Uterus (tissue), 4 donors: ENCODE measurements around the gene RPL27A. TPM values are rescaled to one million over a fixed set of nuclear protein-coding genes. Genes with fewer than 3 reads are reported as not detected.

Experiments
- DNase-seq, 2 donors: peaks; one replicate each; pipeline ENCODE4 v3.0.0-alpha.2; 2019 to 2020
- H3K27ac ChIP-seq, 2 donors: fragments of 200-600 bp; sonication (generic); 1 replicate in 1 of 2; 2 replicates in 1 of 2; pipeline ENCODE4 v1.5.1; 2016 to 2018
- H3K27me3 ChIP-seq, 2 donors: fragments of 200-600 bp; sonication (generic); one replicate each; pipeline ENCODE4 v1.5.1; 2018 to 2019; ENCODE audit warnings: control low read depth in 1 of 2
- H3K36me3 ChIP-seq, 2 donors: fragments of 200-600 bp; sonication (generic); one replicate each; pipeline ENCODE4 v1.5.1; 2019; ENCODE audit warnings: control low read depth in 1 of 2
- H3K4me1 ChIP-seq, 2 donors: fragments of 200-600 bp; sonication (generic); one replicate each; pipeline ENCODE4 v1.5.1; 2018 to 2019; ENCODE audit warnings: control low read depth in 1 of 2
- H3K4me3 ChIP-seq, 2 donors: fragments of 200-600 bp; sonication (generic); 1 replicate in 1 of 2; 2 replicates in 1 of 2; pipeline ENCODE4 v1.5.1; 2018 to 2019; ENCODE audit warnings: mild to moderate bottlenecking in 1 of 2
- H3K9me3 ChIP-seq, 2 donors: fragments of 200-600 bp; sonication (generic); one replicate each; pipeline ENCODE4 v1.5.1; 2019; ENCODE audit warnings: control low read depth in 1 of 2
- POLR2A ChIP-seq, 2 donors: fragments of 450-650 bp; IDR thresholded peaks; one replicate each; pipeline ENCODE4 v1.6.1; 2016; ENCODE audit warnings: antibody characterized with exemption in 2 of 2, mild to moderate bottlenecking in 1 of 2, moderate library complexity in 1 of 2
- intact Hi-C: fragments of 100-400 bp; cut with DNase I; formaldehyde crosslinking; loops from one replicate; pipeline ENCODE4 v1.15.1; 2023; ENCODE audit warnings: low total_unique reads
- total RNA-seq, 4 donors: library from RNA; depleted of rRNA in 3 of 4; stranded (reverse); fragments of >200 nt in 3 of 4; gene quantifications; one replicate each; pipeline versions ENCODE4 v1.1.0 to v1.2.4, GENCODE V29; 2014 to 2023
- TF ChIP-seq, protein P1 (sequence below), 4 experiments: fragments of 200-600 bp in 2 of 4; fragments of 450-650 bp in 2 of 4; sonication (generic) in 2 of 4; IDR thresholded peaks; one replicate each; pipeline ENCODE4 v1.5.1; 2016 to 2019; ENCODE audit warnings: antibody characterized with exemption in 4 of 4, mild to moderate bottlenecking in 2 of 4, moderate library complexity in 1 of 4
- donor health status: DM: yes; HTN: yes; CAD: no.

Gene RPL27A
- total RNA-seq, 4 donors from 2014 or later, result 505 to 3,151 (median 1,895) TPM

DNA sequence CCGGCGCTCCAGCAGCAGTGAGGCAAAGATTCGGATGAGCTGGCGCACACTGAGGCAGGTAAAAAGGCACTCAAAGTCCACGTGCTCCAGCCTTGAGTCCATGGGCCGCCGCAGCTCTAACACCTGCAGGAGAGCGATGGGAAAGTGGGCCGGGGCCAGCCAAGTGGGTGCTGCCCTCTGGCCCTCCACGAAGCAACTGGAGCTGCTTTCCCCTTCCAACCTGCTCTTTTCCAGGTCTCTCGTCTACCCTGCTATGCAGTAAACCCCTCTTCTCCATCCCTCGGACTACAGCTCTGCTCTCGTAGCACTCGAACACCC is 20.0 kb downstream of the RPL27A start:
- peaks cover 6 to 14% of the 10 kb centered on the region in 2 donors for H3K4me1 ChIP-seq
- no peak for DNase-seq
- no peaks in the 10 kb centered on the region for H3K9me3 ChIP-seq
- H3K4me3 ChIP-seq, result no peak overlapping the region
- intact Hi-C loops, result loop anchor here (10.0 kb wide), 1 partner anchor 102 kb away; no protein-coding TSS in a partner anchor
- no peaks in the 10 kb centered on the region for H3K36me3 ChIP-seq
- H3K27ac ChIP-seq, result peak overlapping the region; percentile 94 to 99
- no peaks in the 10 kb centered on the region for H3K27me3 ChIP-seq
- TF ChIP-seq, protein P1, sequence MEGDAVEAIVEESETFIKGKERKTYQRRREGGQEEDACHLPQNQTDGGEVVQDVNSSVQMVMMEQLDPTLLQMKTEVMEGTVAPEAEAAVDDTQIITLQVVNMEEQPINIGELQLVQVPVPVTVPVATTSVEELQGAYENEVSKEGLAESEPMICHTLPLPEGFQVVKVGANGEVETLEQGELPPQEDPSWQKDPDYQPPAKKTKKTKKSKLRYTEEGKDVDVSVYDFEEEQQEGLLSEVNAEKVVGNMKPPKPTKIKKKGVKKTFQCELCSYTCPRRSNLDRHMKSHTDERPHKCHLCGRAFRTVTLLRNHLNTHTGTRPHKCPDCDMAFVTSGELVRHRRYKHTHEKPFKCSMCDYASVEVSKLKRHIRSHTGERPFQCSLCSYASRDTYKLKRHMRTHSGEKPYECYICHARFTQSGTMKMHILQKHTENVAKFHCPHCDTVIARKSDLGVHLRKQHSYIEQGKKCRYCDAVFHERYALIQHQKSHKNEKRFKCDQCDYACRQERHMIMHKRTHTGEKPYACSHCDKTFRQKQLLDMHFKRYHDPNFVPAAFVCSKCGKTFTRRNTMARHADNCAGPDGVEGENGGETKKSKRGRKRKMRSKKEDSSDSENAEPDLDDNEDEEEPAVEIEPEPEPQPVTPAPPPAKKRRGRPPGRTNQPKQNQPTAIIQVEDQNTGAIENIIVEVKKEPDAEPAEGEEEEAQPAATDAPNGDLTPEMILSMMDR (IDR thresholded peaks at IDR 0.05), result no peak

DNA sequence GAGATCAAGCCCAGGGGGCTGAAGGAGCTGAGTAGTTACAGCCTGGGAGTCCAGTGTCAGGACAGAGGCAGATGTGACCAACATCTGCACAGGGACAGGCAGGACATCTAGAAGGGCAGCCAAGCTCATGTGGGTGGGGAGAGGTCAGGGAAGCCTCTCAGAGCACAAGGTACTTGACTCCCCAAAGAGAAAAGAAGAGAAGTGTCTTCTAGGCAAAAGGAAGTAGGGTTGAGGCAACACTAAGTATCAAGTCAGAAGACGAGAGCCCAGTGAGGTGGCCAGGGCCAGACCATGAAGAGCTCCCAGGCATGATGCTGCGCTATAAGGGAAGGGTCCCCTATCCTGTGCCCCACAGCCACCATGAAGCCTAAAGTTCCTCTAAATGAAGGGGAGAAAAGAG is 21.5 kb downstream of the RPL27A start:
- TF ChIP-seq, protein P1 (IDR thresholded peaks at IDR 0.05), result no peak
- no peak for TF ChIP-seq POLR2A (IDR thresholded peaks at IDR 0.05)
- H3K4me3 ChIP-seq, result no peak overlapping the region
- H3K36me3 ChIP-seq, result no peaks in the 10 kb centered on the region
- peaks cover 12 to 25% of the 10 kb centered on the region in 2 donors for H3K4me1 ChIP-seq
- intact Hi-C loops, result loop anchor here (10.0 kb wide), 1 partner anchor 101 kb away; no protein-coding TSS in a partner anchor
- H3K9me3 ChIP-seq, result no peaks in the 10 kb centered on the region
- H3K27me3 ChIP-seq, result no peaks in the 10 kb centered on the region
- DNase-seq, result no peak
- H3K27ac ChIP-seq, result peak overlapping the region; percentile 94 to 99

DNA sequence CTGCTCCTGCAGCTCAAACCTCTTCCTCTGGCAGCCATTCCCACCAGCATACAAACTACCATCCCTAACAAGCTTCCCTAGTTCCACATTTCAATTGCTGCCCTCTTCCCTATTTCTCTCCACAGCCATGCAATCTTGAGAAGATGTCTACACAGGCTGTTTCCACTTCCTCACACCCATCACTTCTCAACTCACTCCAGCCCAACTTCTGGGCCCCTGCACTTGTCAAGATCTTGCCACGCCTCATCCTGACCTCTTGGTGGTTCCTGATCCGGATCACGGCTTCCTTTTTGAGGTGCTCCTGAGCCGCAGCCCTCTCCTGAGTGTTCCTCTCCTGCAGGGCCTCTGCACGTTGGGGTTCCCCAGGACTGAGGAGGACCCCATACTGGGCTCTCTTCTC is 22.6 kb downstream of the RPL27A start:
- Histone ChIP-seq H3K4me3 (no peak overlapping the region), H3K4me1 (peaks cover 12 to 25% of the 10 kb centered on the region in 2 donors), H3K9me3 (no peaks in the 10 kb centered on the region), H3K36me3 (no peaks in the 10 kb centered on the region), H3K27ac (peak overlapping the region; percentile 94 to 99), H3K27me3 (no peaks in the 10 kb centered on the region)
- TF ChIP-seq, protein P1 (IDR thresholded peaks at IDR 0.05), result no peak
- no peak for TF ChIP-seq POLR2A (IDR thresholded peaks at IDR 0.05)
- intact Hi-C loops, result loop anchor here (10.0 kb wide), 1 partner anchor 100 kb away; no protein-coding TSS in a partner anchor
- DNase-seq, result no peak

DNA sequence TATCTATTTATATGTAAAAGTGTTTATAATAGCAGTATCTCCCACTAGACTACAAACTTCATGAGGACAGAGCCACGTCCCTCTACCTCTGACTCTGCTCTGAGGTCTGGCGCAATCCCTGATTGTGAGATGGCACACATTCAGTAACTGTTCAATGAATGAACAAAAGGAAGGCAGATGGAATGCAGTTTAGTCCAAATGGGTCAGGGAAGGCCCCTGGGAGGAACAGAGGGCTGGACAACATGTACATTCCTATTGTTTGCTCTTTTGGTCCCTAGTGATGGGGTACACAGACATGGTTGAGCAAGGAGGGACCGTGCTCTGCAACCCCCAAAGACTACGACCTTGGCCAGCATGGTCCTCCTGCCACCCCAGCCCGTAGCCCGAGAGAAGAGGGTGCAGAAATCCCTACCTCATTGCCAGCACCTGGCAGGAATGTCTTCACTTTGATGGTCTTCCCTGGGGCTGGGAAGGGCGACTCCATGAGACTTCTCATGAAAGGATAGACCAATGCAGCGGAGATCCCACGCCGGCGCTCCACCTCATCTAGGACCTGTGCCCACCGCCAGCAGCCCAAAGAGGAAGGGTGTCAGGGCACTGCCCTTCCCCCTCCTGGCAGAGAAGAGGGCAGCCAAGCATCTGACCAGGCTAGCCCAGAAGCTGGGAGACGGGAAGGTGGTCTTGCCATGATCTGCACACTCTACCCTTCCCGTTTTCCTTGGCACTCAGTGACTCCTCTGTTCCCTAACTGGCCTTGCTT is 24.3 kb downstream of the RPL27A start:
- TF ChIP-seq, protein P1 (IDR thresholded peaks at IDR 0.05), result no peak
- no peak for TF ChIP-seq POLR2A (IDR thresholded peaks at IDR 0.05)
- peak overlapping the region; percentile 94 to 99 for H3K27ac ChIP-seq
- DNase-seq, result no peak
- H3K4me1 ChIP-seq, result peaks cover 12 to 25% of the 10 kb centered on the region in 2 donors
- no peak overlapping the region for H3K4me3 ChIP-seq
- no peaks in the 10 kb centered on the region for H3K27me3 ChIP-seq
- intact Hi-C loops, result loop anchor here (10.0 kb wide), 1 partner anchor 98 kb away; no protein-coding TSS in a partner anchor
- H3K36me3 ChIP-seq, result no peaks in the 10 kb centered on the region
- H3K9me3 ChIP-seq, result no peaks in the 10 kb centered on the region

DNA sequence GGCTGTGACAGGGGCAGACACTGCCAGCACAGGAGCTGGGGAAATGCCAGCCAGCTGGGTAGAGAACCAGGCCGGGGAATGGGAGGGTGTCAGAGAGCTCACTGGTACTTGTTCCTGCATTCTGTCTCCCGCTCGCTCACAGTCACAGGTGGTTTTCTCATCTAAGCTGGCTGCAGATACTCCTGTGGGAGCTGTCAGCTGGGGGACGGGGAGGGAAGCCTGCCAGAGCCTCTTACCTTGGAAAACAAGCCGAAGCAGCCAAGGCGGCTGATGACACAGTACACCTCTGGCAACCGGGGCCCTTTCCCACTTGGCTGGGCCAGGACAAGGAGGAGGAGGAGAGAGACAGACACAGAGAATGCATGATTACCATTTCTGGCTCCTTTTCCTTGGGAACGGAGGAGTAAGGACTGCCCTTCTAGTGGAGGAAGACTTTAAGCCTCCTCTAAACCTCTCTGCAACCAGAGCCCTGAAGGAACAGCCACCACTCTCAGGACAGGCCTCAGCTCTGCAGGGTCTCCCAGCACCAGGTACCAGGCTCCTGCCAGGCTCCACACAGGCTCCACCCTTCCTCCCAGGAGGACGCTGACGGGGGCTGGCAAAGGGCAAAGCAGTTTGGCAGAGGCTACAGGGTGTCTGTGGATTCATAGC is 25.1 kb downstream of the RPL27A start:
- Histone ChIP-seq H3K9me3 (no peaks in the 10 kb centered on the region), H3K36me3 (no peaks in the 10 kb centered on the region), H3K27ac (peak overlapping the region; percentile 94 to 99), H3K27me3 (no peaks in the 10 kb centered on the region), H3K4me3 (no peak overlapping the region), H3K4me1 (peaks cover 12 to 25% of the 10 kb centered on the region in 2 donors)
- intact Hi-C loops, result loop anchor here (10.0 kb wide), 1 partner anchor 97 kb away; no protein-coding TSS in a partner anchor
- peak in 1 of 2 donors; percentile 37 for TF ChIP-seq POLR2A (IDR thresholded peaks at IDR 0.05)
- TF ChIP-seq, protein P1 (IDR thresholded peaks at IDR 0.05), result no peak
- DNase-seq, result peak; percentile 95 to 99
